Measurements from ENCODE around the gene PRPF38B. TPM values are rescaled to one million over a fixed set of nuclear protein-coding genes. Genes with fewer than 3 reads are reported as not detected.

Gene PRPF38B
- total and polyA plus RNA-seq, 9 of the 15 experiments (the other 6 are each of a cell fraction or from before 2014, with no cell fraction given): 25.3 to 85.5 (median 66.4) TPM

DNA sequence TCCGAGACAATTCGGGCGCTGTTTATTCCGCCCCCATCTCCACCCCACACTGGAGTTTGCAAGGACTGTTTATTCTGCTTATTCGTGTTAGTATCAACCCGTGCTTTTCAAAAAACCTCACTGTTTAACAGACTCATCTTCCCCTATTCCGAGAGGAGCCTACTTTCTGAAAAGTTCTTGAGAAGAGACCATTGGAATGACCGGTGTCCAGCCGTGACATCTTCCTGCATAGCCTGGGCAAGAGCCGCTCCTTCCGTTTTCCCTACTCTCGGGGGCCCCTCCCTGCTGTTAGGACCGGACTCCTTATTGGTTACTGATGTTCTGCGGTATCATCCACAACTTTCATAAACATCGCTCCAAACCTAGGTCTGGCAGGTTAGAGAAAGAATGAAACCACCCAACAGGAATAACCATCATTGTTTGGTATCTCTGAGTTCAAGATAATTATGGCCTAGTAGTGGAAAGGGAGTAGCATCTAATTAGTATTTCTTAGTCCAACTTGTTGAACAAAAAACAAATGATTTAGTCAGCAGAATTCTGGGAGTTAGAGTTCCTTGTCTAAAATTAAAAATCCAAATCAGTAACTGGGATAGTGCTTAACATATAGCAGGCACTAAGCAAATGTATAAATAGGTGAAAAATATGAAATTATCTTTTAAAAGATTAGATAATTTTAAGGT lies 55.2 kb downstream of the PRPF38B start:
- Histone ChIP-seq H3K79me2 (ENCODE audit: control insufficient read depth, insufficient read depth, low read length) (peaks cover 26% of the 10 kb centered on the region), H3K36me3 (ENCODE audit: control insufficient read depth, insufficient read depth, low read length) (peaks cover 8% of the 10 kb centered on the region; the same call in 2 of the 3 replicates), H3K9me1 (ENCODE audit: control insufficient read depth, insufficient read depth, low read length) (no peaks in the 10 kb centered on the region), H3K4me2 (ENCODE audit: insufficient read depth, low read length) (peak overlapping the region; percentile 94), H3K27me3 (ENCODE audit: control insufficient read depth in 2 of 2, insufficient read depth in 2 of 2, low read length in 2 of 2) (no peaks in the 10 kb centered on the region), H2AFZ (ENCODE audit: low read depth, low read length) (peak overlapping the region; percentile 97), H3K4me3 (peak overlapping the region; percentile 81), H3K4me1 (replicated peaks in 1 of 2; ENCODE audit: control insufficient read depth in 2 of 2, insufficient read depth in 2 of 2, low read length in 2 of 2) (peaks cover 4 to 9% of the 10 kb centered on the region in 2 experiments; a peak in 4 of 5 replicates), H3K27ac (ENCODE audit: extremely low read depth, low read depth, low read length) (peak overlapping the region; percentile 90), H3K9ac (ENCODE audit: insufficient read depth in 1 of 2, low read depth in 2 of 2, low read length in 2 of 2) (peak overlapping the region; percentile 92 to 96), H4K20me1 (replicated peaks; ENCODE audit: control insufficient read depth, insufficient read depth, low read length) (no peaks in the 10 kb centered on the region), H3K9me3 (replicated peaks; ENCODE audit: control insufficient read depth, insufficient read depth, low read depth, low read length) (no peaks in the 10 kb centered on the region)
- in situ Hi-C loops (cut with MboI): no loop called here
- intact Hi-C loops (cut with micrococcal nuclease): loop anchor here (2.0 to 10.0 kb wide), 6 partner anchors 45 to 357 kb away; partner anchors contain the start of genes GPSM2 and PRPF38B
- under 1% methylated on average over 15 of the region's 15 CpGs for WGBS (ENCODE audit: insufficient coverage, low coverage, missing lambda C conversion rate)
- peak; percentile 66 to 91 (median 78) for DNase-seq (ENCODE audit: extremely low read depth in 1 of 4, low spot score in 3 of 4)
- peak; percentile 92 for ATAC-seq
- peak; percentile 94 for FAIRE-seq
- ChIA-PET CTCF (ENCODE audit: low intra/inter-chr PET ratio) (no interaction called here), POLR2A (interaction anchor here (0.6 to 0.7 kb wide), 2 partner anchors 10 to 140 kb away, joined by 3 read pairs; no protein-coding TSS in a partner anchor)
- BruUV-seq (replicated peaks): TSS peak; percentile 61
- TF ChIP-seq, protein P1, sequence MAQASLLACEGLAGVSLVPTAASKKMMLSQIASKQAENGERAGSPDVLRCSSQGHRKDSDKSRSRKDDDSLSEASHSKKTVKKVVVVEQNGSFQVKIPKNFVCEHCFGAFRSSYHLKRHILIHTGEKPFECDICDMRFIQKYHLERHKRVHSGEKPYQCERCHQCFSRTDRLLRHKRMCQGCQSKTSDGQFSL (CRISPR knock-in tag; IDR thresholded peaks at IDR 0.05): no peak
- TF ChIP-seq, protein P1 (tag; IDR thresholded peaks at IDR 0.05): no peak
- TF ChIP-seq KHSRP (IDR thresholded peaks at IDR 0.05) (no peak), MXI1 (IDR thresholded peaks at IDR 0.05; ENCODE audit: low read depth, low read length) (no peak), ELF2 (CRISPR knock-in tag; IDR thresholded peaks at IDR 0.05) (no peak), HNRNPK (IDR thresholded peaks at IDR 0.05; ENCODE audit: low read depth, low read length, poor library complexity, severe bottlenecking) (no peak), CBFB (CRISPR knock-in tag; IDR thresholded peaks at IDR 0.05) (no peak), SNIP1 (IDR thresholded peaks at IDR 0.05; ENCODE audit: low read depth) (0 out of 2 replicates have a peak, but pooled peaks have one; percentile 19), JUNB (CRISPR knock-in tag; conservative IDR thresholded peaks at IDR 0.05) (no peak), ZNF584 (CRISPR knock-in tag; IDR thresholded peaks at IDR 0.05; ENCODE audit: low read depth) (no peak), NELFE (IDR thresholded peaks at IDR 0.05; ENCODE audit: insufficient read depth, insufficient read length) (no peak), HNRNPUL1 (IDR thresholded peaks at IDR 0.05; ENCODE audit: low read length) (no peak), KLF16 (IDR thresholded peaks at IDR 0.05) (no peak)
- TF ChIP-seq, protein P2, sequence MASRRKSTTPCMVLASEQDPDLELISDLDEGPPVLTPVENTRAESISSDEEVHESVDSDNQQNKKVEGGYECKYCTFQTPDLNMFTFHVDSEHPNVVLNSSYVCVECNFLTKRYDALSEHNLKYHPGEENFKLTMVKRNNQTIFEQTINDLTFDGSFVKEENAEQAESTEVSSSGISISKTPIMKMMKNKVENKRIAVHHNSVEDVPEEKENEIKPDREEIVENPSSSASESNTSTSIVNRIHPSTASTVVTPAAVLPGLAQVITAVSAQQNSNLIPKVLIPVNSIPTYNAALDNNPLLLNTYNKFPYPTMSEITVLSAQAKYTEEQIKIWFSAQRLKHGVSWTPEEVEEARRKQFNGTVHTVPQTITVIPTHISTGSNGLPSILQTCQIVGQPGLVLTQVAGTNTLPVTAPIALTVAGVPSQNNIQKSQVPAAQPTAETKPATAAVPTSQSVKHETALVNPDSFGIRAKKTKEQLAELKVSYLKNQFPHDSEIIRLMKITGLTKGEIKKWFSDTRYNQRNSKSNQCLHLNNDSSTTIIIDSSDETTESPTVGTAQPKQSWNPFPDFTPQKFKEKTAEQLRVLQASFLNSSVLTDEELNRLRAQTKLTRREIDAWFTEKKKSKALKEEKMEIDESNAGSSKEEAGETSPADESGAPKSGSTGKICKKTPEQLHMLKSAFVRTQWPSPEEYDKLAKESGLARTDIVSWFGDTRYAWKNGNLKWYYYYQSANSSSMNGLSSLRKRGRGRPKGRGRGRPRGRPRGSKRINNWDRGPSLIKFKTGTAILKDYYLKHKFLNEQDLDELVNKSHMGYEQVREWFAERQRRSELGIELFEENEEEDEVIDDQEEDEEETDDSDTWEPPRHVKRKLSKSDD (conservative IDR thresholded peaks at IDR 0.05; ENCODE audit: low read length): no peak
- TF ChIP-seq, protein P3, sequence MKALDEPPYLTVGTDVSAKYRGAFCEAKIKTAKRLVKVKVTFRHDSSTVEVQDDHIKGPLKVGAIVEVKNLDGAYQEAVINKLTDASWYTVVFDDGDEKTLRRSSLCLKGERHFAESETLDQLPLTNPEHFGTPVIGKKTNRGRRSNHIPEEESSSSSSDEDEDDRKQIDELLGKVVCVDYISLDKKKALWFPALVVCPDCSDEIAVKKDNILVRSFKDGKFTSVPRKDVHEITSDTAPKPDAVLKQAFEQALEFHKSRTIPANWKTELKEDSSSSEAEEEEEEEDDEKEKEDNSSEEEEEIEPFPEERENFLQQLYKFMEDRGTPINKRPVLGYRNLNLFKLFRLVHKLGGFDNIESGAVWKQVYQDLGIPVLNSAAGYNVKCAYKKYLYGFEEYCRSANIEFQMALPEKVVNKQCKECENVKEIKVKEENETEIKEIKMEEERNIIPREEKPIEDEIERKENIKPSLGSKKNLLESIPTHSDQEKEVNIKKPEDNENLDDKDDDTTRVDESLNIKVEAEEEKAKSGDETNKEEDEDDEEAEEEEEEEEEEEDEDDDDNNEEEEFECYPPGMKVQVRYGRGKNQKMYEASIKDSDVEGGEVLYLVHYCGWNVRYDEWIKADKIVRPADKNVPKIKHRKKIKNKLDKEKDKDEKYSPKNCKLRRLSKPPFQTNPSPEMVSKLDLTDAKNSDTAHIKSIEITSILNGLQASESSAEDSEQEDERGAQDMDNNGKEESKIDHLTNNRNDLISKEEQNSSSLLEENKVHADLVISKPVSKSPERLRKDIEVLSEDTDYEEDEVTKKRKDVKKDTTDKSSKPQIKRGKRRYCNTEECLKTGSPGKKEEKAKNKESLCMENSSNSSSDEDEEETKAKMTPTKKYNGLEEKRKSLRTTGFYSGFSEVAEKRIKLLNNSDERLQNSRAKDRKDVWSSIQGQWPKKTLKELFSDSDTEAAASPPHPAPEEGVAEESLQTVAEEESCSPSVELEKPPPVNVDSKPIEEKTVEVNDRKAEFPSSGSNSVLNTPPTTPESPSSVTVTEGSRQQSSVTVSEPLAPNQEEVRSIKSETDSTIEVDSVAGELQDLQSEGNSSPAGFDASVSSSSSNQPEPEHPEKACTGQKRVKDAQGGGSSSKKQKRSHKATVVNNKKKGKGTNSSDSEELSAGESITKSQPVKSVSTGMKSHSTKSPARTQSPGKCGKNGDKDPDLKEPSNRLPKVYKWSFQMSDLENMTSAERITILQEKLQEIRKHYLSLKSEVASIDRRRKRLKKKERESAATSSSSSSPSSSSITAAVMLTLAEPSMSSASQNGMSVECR (CRISPR knock-in tag; IDR thresholded peaks at IDR 0.05): 0 out of 2 replicates have a peak, but pooled peaks have one; percentile 2

Measured in K562 (cell line).